Psoas muscle (tissue), 8 donors: ENCODE measurements around the gene CALCA. TPM values are rescaled to one million over a fixed set of nuclear protein-coding genes. Genes with fewer than 3 reads are reported as not detected.

Source experiments
- ATAC-seq, 4 donors: fragments of 200-7000 bp; cut with Tn5 transposase; one replicate each; pipeline ENCODE4 v1.9.1; 2020; ENCODE audit warnings: moderate library complexity in 3 of 4, mild to moderate bottlenecking in 2 of 4
- DNase-seq, 2 donors: peaks; one replicate each; pipeline ENCODE4 v3.0.0-alpha.2; 2020
- H3K27ac ChIP-seq: fragments of 200-600 bp; one replicate; pipeline ENCODE4 v1.8.0; 2022
- H3K27me3 ChIP-seq, 3 donors: fragments of 200-600 bp in 1 of 3; one replicate each; pipeline versions ENCODE4 v1.6.1 to v1.8.0; 2013 to 2022; ENCODE audit warnings: low read length in 2 of 3, mild to moderate bottlenecking in 2 of 3, moderate library complexity in 1 of 3; ENCODE audit not compliant: insufficient read depth in 3 of 3
- H3K36me3 ChIP-seq, 2 donors: fragments of 200-600 bp in 1 of 2; one replicate each; pipeline versions ENCODE4 v1.6.1 to v1.8.0; 2013 to 2022; ENCODE audit warnings: low read depth in 1 of 2, mild to moderate bottlenecking in 1 of 2, moderate library complexity in 1 of 2; ENCODE audit not compliant: insufficient read depth in 1 of 2
- H3K4me1 ChIP-seq: fragments of 200-600 bp; one replicate; pipeline ENCODE4 v1.8.0; 2022
- H3K4me3 ChIP-seq: fragments of 200-600 bp; one replicate; pipeline ENCODE4 v1.8.0; 2022; ENCODE audit warnings: mild to moderate bottlenecking
- H3K9me3 ChIP-seq: fragments of 200-600 bp; one replicate; pipeline ENCODE4 v1.8.0; 2022
- CTCF ChIP-seq: fragments of 200-600 bp; IDR thresholded peaks from one replicate; pipeline ENCODE4 v1.8.0; 2022; ENCODE audit warnings: antibody characterized with exemption
- WGBS, 3 donors: extraction: QIAGEN DNeasy Blood & Tissue Kit; methylation state at CpG; one replicate each; pipeline versions ENCODE4 v1.1.6 to v1.1.7; 2013; 5-methylcytosine and 5-hydroxymethylcytosine counted together
- intact Hi-C, 2 donors: fragments of 100-400 bp; cut with DNase I; formaldehyde crosslinking; loops; one replicate each; pipeline versions ENCODE4 v1.11.0 to v1.14.2; 2022
- polyA plus RNA-seq, 3 donors: library from polyadenylated mRNA; stranded (reverse); fragments of 200-250 nt; gene quantifications; one replicate each; pipeline ENCODE4 v1.2.3, GENCODE V29; 2013
- total RNA-seq, 4 donors: library from RNA; stranded (reverse); fragmentation: NEBNext Ultra II Directional in 2 of 4; extraction: Animal tissue kit (Norgen Biotek cat#: 25700) in 2 of 4; gene quantifications; one replicate each; pipeline versions ENCODE4 v1.2.1 to v1.2.4, GENCODE V29; 2021 to 2023
- donor health status: healthy with polysubstance abuse.
- donor health status: DM: no; HTN: no; CAD: no; lungs with moderate emphysema.
- donor health status: Bipolar disorder and iron deficiency.
- donor health status: healthy.
- donor health status: DM: yes; HTN: yes; CAD: no.
- donor health status: DM: no; HTN: no; CAD: no.
- donor health status: DM: no; HTN: no; CAD: no.
- donor health status: DM: yes; HTN: yes; CAD: no.

The CALCA gene
- total and polyA plus RNA-seq, 7 donors: 0.34 to 3.9 (median 3.0) TPM; not detected in 4

- intact Hi-C loops: loop anchor here (5.0 to 10.0 kb wide), 2 partner anchors 107 to 235 kb away; no protein-coding TSS in a partner anchor
- H3K36me3 ChIP-seq: no peaks in the 10 kb centered on the region
- no peak overlapping the region for H3K27ac ChIP-seq
- peaks cover 3 to 68% (median 26%) of the 10 kb centered on the region in 3 donors for H3K27me3 ChIP-seq
- H3K4me1 ChIP-seq: peaks cover 22% of the 10 kb centered on the region
- no peaks in the 10 kb centered on the region for H3K9me3 ChIP-seq
- DNase-seq: peak in 1 of 2 donors; percentile 22
- whole genome bisulfite sequencing, 3 donors: 7 to 12% (median 9%) methylated on average over 7 of the region's 7 CpGs
- peak; percentile 28 for TF ChIP-seq CTCF
- no peak overlapping the region for H3K4me3 ChIP-seq
- peak in 1 of 4 donors; percentile 64 for ATAC-seq
Measured at GRCh38 chr11:14969901-14970323, 2.2 kb downstream of the CALCA start.

- ATAC-seq: no peak
- intact Hi-C loops: loop anchor here in 1 of 2 donors (5.0 kb wide), 1 partner anchor 110 kb away; no protein-coding TSS in a partner anchor
- Histone ChIP-seq H3K27ac (no peak overlapping the region), H3K4me3 (no peak overlapping the region), H3K9me3 (no peaks in the 10 kb centered on the region), H3K4me1 (no peaks in the 10 kb centered on the region), H3K36me3 (no peaks in the 10 kb centered on the region), H3K27me3 (peaks cover 3 to 46% (median 10%) of the 10 kb centered on the region in 3 donors)
- no peak for TF ChIP-seq CTCF
- 74 to 77% (median 75%) methylated on average over 5 of the region's 5 CpGs for WGBS, 3 donors
- no peak for DNase-seq
Measured at GRCh38 chr11:14967581-14968243, 4.4 kb downstream of the CALCA start.

- WGBS, 3 donors: 62 to 68% (median 68%) methylated on average over 2 of the region's 2 CpGs
- DNase-seq: no peak
- Histone ChIP-seq H3K36me3 (no peaks in the 10 kb centered on the region), H3K9me3 (no peaks in the 10 kb centered on the region), H3K27me3 (peaks cover 0 to 4% (median 0%) of the 10 kb centered on the region in 3 donors), H3K4me1 (no peaks in the 10 kb centered on the region), H3K4me3 (no peak overlapping the region), H3K27ac (no peak overlapping the region)
- no peak for ATAC-seq
- TF ChIP-seq CTCF: no peak
- intact Hi-C loops: no loop called here
Measured at GRCh38 chr11:14956111-14956510, 16.0 kb downstream of the CALCA start.

GRCh38 chr11:14954581-14954980, 17.6 kb downstream of the CALCA start:
- Histone ChIP-seq H3K4me1 (no peaks in the 10 kb centered on the region), H3K4me3 (no peak overlapping the region), H3K27me3 (no peaks in the 10 kb centered on the region), H3K27ac (no peak overlapping the region), H3K9me3 (no peaks in the 10 kb centered on the region), H3K36me3 (no peaks in the 10 kb centered on the region)
- TF ChIP-seq CTCF: no peak
- intact Hi-C loops: no loop called here
- DNase-seq: no peak
- ATAC-seq: no peak

GRCh38 chr11:14953904-14954303, 18.2 kb downstream of the CALCA start:
- Histone ChIP-seq H3K27me3 (no peaks in the 10 kb centered on the region), H3K9me3 (no peaks in the 10 kb centered on the region), H3K27ac (no peak overlapping the region), H3K4me3 (no peak overlapping the region), H3K4me1 (no peaks in the 10 kb centered on the region), H3K36me3 (no peaks in the 10 kb centered on the region)
- no peak for DNase-seq
- intact Hi-C loops: no loop called here
- no peak for ATAC-seq
- no peak for TF ChIP-seq CTCF
